K562 (cell line): ENCODE measurements around the gene CREB5. TPM values are rescaled to one million over a fixed set of nuclear protein-coding genes. Genes with fewer than 3 reads are reported as not detected.

ENCODE experiments used
- ATAC-seq: fragments of 200-7000 bp; cut with Tn5 transposase; 3 replicates; pipeline ENCODE4 v1.9.1; 2020; ENCODE audit warnings: moderate library complexity
- BruUV-seq: library from RNA; stranded (reverse); fragments of 400-500 nt; replicated peaks from 2 replicates; lab custom pipeline; 2021; lab: Mats Ljungman, UMichigan
- CTCF ChIA-PET: fragments of 300-600 bp; formaldehyde crosslinking; extraction: SDS; loops from one replicate; lab custom pipeline; 2021; ENCODE audit warnings: low intra/inter-chr PET ratio; lab: Yijun Ruan, JAX
- POLR2A ChIA-PET: fragments of 300-600, 350-650 bp; sonication (Branson Sonifier 250); formaldehyde crosslinking; extraction: SDS; loops from one replicate; lab custom pipeline; 2021; ENCODE audit warnings: antibody characterized with exemption, inconsistent platforms; lab: Yijun Ruan, JAX
- DNase-seq, 4 experiments: peaks; one replicate each; pipeline versions ENCODE4 v3.0.0 to v3.0.0-alpha.2; 2011 to 2018; ENCODE audit warnings: low spot score in 3 of 4, mixed read lengths in 3 of 4; ENCODE audit errors: extremely low read depth in 1 of 4
- FAIRE-seq: peaks from 2 replicates; lab custom pipeline; 2011; peaks lifted over from hg19 to GRCh38; lab: Jason Lieb, UNC
- H2AFZ ChIP-seq: 2 replicates; pipeline ENCODE4 v1.6.0; 2011; ENCODE audit warnings: low read depth, low read length, control low read depth, inconsistent platforms
- H3K27ac ChIP-seq: fragments of 200-600 bp; 3 replicates; pipeline ENCODE4 v1.8.0; 2011; ENCODE audit warnings: low read depth, mild to moderate bottlenecking, control low read depth, inconsistent platforms, low read length, moderate library complexity, mixed read lengths; ENCODE audit errors: extremely low read depth
- H3K27me3 ChIP-seq, 2 experiments: fragments of 300-600 bp in 1 of 2; 2 replicates in 1 of 2; 3 replicates in 1 of 2; pipeline versions ENCODE4 v1.6.0 to v1.8.0; 2011; ENCODE audit warnings: inconsistent platforms in 2 of 2, low read length in 2 of 2, mild to moderate bottlenecking in 1 of 2, mixed read lengths in 1 of 2, moderate library complexity in 1 of 2; ENCODE audit not compliant: control insufficient read depth in 2 of 2, insufficient read depth in 2 of 2
- H3K36me3 ChIP-seq: fragments of 300-600 bp; 3 replicates; pipeline ENCODE4 v1.8.0; 2011; ENCODE audit warnings: mild to moderate bottlenecking, low read length, inconsistent platforms; ENCODE audit not compliant: control insufficient read depth, insufficient read depth
- H3K4me1 ChIP-seq, 2 experiments: fragments of 200-600 bp in 1 of 2; replicated peaks in 1 of 2; 2 replicates in 1 of 2; 3 replicates in 1 of 2; pipeline versions ENCODE4 v1.5.1 to v1.8.0; 2011; ENCODE audit warnings: inconsistent platforms in 2 of 2, low read length in 2 of 2, mild to moderate bottlenecking in 1 of 2, mixed read lengths in 1 of 2, moderate library complexity in 1 of 2; ENCODE audit not compliant: control insufficient read depth in 2 of 2, insufficient read depth in 2 of 2
- H3K4me2 ChIP-seq: 2 replicates; pipeline ENCODE4 v1.6.1; 2011; ENCODE audit warnings: low read length, control low read depth, inconsistent platforms, mixed read lengths; ENCODE audit not compliant: insufficient read depth
- H3K4me3 ChIP-seq: fragments of 200-600 bp; sonication (generic), shearing (Covaris generic); 2 replicates; pipeline ENCODE4 v1.5.1; 2016; ENCODE audit warnings: control low read depth, inconsistent platforms
- H3K79me2 ChIP-seq: fragments of 200-600 bp; 3 replicates; pipeline ENCODE4 v1.8.0; 2011; ENCODE audit warnings: low read length, inconsistent platforms; ENCODE audit not compliant: control insufficient read depth, insufficient read depth
- H3K9ac ChIP-seq, 2 experiments: 2 replicates each; pipeline versions ENCODE4 v1.6.0 to v1.6.1; 2011; ENCODE audit warnings: low read depth in 2 of 2, low read length in 2 of 2, control low read depth in 1 of 2, inconsistent platforms in 1 of 2, mild to moderate bottlenecking in 1 of 2, mixed read lengths in 1 of 2; ENCODE audit not compliant: insufficient read depth in 1 of 2
- H3K9me1 ChIP-seq: one replicate; pipeline ENCODE4 v1.6.0; 2011; ENCODE audit warnings: inconsistent platforms, mild to moderate bottlenecking, low read length, moderate library complexity; ENCODE audit not compliant: control insufficient read depth, insufficient read depth
- H3K9me3 ChIP-seq: replicated peaks from 2 replicates; pipeline ENCODE4 v1.5.1; 2011; ENCODE audit warnings: low read depth, low read length, inconsistent platforms; ENCODE audit not compliant: control insufficient read depth, insufficient read depth
- H4K20me1 ChIP-seq: replicated peaks from 2 replicates; pipeline ENCODE4 v1.6.1; 2011; ENCODE audit warnings: low read length, inconsistent platforms, mixed read lengths; ENCODE audit not compliant: control insufficient read depth, insufficient read depth
- CSDE1 ChIP-seq, 2 experiments: fragments of 450-650 bp; IDR thresholded peaks; 2 replicates each; pipeline ENCODE4 v1.6.1; 2016; ENCODE audit warnings: mild to moderate bottlenecking in 1 of 2
- ELF1 ChIP-seq: fragments of 200-800 bp; sonication (Bioruptor generic); IDR thresholded peaks from 2 replicates; pipeline ENCODE4 v1.6.1; 2016; ENCODE audit warnings: missing genetic modification characterization, missing compliant biosample characterization
- GABPA ChIP-seq: fragments of 200-800 bp; sonication (Bioruptor generic); conservative IDR thresholded peaks from 2 replicates; pipeline ENCODE4 v1.6.1; 2016; ENCODE audit warnings: low read depth, missing genetic modification characterization, missing compliant biosample characterization
- HDAC2 ChIP-seq: fragments of 450-650 bp; IDR thresholded peaks from 2 replicates; pipeline ENCODE4 v1.6.1; 2016; ENCODE audit warnings: mild to moderate bottlenecking
- ID3 ChIP-seq, 2 experiments: fragments of 250-450 bp in 1 of 2; fragments of 450-650 bp in 1 of 2; sonication (Bioruptor Pico) in 1 of 2; IDR thresholded peaks; 2 replicates each; pipeline versions ENCODE4 v1.6.1 to v1.8.0; 2016 to 2021; ENCODE audit warnings: mild to moderate bottlenecking in 2 of 2, moderate library complexity in 2 of 2, missing compliant biosample characterization in 1 of 2, missing genetic modification characterization in 1 of 2
- MBD2 ChIP-seq: sonication (generic); IDR thresholded peaks from 2 replicates; pipeline ENCODE4 v1.6.1; 2016; ENCODE audit warnings: low read depth, borderline replicate concordance
- MCM7 ChIP-seq, 2 experiments: fragments of 450-650 bp; IDR thresholded peaks; 2 replicates each; pipeline ENCODE4 v1.6.1; 2016 to 2018
- NFE2L1 ChIP-seq: fragments of 450-650 bp; IDR thresholded peaks from 2 replicates; pipeline ENCODE4 v1.6.1; 2016; ENCODE audit warnings: missing genetic modification characterization, low read depth, mild to moderate bottlenecking, missing compliant biosample characterization, moderate library complexity, borderline replicate concordance
- NFRKB ChIP-seq: fragments of 450-650 bp; IDR thresholded peaks from 2 replicates; pipeline ENCODE4 v1.6.1; 2016; ENCODE audit warnings: low read depth
- POU5F1 ChIP-seq: fragments of 150-350 bp; IDR thresholded peaks from 2 replicates; pipeline ENCODE4 v1.6.1; 2014; ENCODE audit warnings: borderline replicate concordance, low read length, low read depth, mild to moderate bottlenecking; ENCODE audit not compliant: partially characterized antibody
- PYGO2 ChIP-seq: fragments of 450-650 bp; IDR thresholded peaks from 2 replicates; pipeline ENCODE4 v1.6.1; 2016; ENCODE audit warnings: mild to moderate bottlenecking, missing genetic modification characterization, moderate library complexity, missing compliant biosample characterization
- RBM22 ChIP-seq: fragments of 200-400 bp; formaldehyde crosslinking; IDR thresholded peaks from 2 replicates; pipeline ENCODE4 v1.6.1; 2018; ENCODE audit warnings: low read length, low read depth; ENCODE audit not compliant: poor library complexity, severe bottlenecking
- RFX7 ChIP-seq: fragments of 250-450 bp; sonication (Bioruptor Pico); IDR thresholded peaks from 2 replicates; pipeline ENCODE4 v1.5.1; 2021; ENCODE audit warnings: mild to moderate bottlenecking
- SETDB1 ChIP-seq: IDR thresholded peaks from one replicate; pipeline ENCODE4 v1.6.1; 2012; ENCODE audit warnings: low read length, control low read depth, inconsistent platforms
- SMARCE1 ChIP-seq: fragments of 450-650 bp; IDR thresholded peaks from 2 replicates; pipeline ENCODE4 v1.7.1; 2016; ENCODE audit warnings: mild to moderate bottlenecking
- THAP12 ChIP-seq: fragments of 250-450 bp; sonication (Bioruptor Pico); IDR thresholded peaks from 2 replicates; pipeline ENCODE4 v1.9.0; 2021; ENCODE audit warnings: mild to moderate bottlenecking, inconsistent platforms
- TSC22D4 ChIP-seq: fragments of 450-650 bp; IDR thresholded peaks from 2 replicates; pipeline ENCODE4 v1.6.1; 2016; ENCODE audit warnings: missing genetic modification characterization, missing biosample characterization, control low read depth
- VEZF1 ChIP-seq: fragments of 200-800 bp; sonication (Bioruptor generic); IDR thresholded peaks from 2 replicates; pipeline ENCODE4 v1.6.1; 2017; ENCODE audit warnings: missing genetic modification characterization, missing compliant biosample characterization
- YBX1 ChIP-seq: fragments of 450-650 bp; IDR thresholded peaks from 2 replicates; pipeline ENCODE4 v1.7.1; 2016; ENCODE audit warnings: mild to moderate bottlenecking
- ZFX ChIP-seq: sonication (generic); formaldehyde crosslinking; IDR thresholded peaks from 2 replicates; pipeline ENCODE4 v1.8.0; 2022; ENCODE audit warnings: mild to moderate bottlenecking, missing genetic modification reagents, moderate library complexity
- ZNF239 ChIP-seq: fragments of 250-450 bp; sonication (Bioruptor Pico); IDR thresholded peaks from 2 replicates; pipeline ENCODE4 v1.4.0; 2020; ENCODE audit warnings: mild to moderate bottlenecking
- WGBS: fragments of 100-300 bp; shearing (Covaris generic); methylation state at CpG from one replicate; pipeline ENCODE4 v1.1.6; 2016; ENCODE audit warnings: low coverage, mixed read lengths; ENCODE audit not compliant: insufficient coverage; ENCODE audit errors: missing lambda C conversion rate; 5-methylcytosine and 5-hydroxymethylcytosine counted together
- in situ Hi-C: fragments of 300-500 bp; cut with MboI; formaldehyde crosslinking; loops from 4 replicates; pipeline ENCODE4 v1.15.0; 2018; ENCODE audit warnings: inconsistent platforms, mixed read lengths
- intact Hi-C: fragments of 100-400 bp; cut with micrococcal nuclease; formaldehyde crosslinking; loops from 2 replicates; pipeline ENCODE4 v1.14.2; 2022
- polyA plus RNA-seq, 8 experiments: library from polyadenylated mRNA; depleted of rRNA in 4 of 8; stranded (reverse) in 5 of 8; unstranded in 3 of 8; fragments of >200 nt; fragmentation: Nextera tagmentation in 2 of 8; fragmentation: Illumina TruSeq in 1 of 8; extraction: Ambion mirVana in 2 of 8; extraction: Trizol in 1 of 8; gene quantifications; 2 replicates each; pipeline versions ENCODE4 v1.2.1 to v1.2.3, GENCODE V29; 2011 to 2014; ENCODE audit warnings: inconsistent platforms in 1 of 8, missing spikeins in 1 of 8
- total RNA-seq, 7 experiments: library from RNA; depleted of rRNA in 6 of 7; stranded (reverse); fragments of >200 nt in 6 of 7; fragmentation: Illumina TruSeq in 2 of 7; extraction: Trizol in 2 of 7; gene quantifications; 2 replicates each; pipeline versions ENCODE4 v1.2.1 to v1.2.3, GENCODE V29; 2011 to 2021; ENCODE audit warnings: low replicate concordance in 1 of 7

Gene CREB5
- total and polyA plus RNA-seq, 9 of the 15 experiments (the other 6 are each of a cell fraction or from before 2014, with no cell fraction given): 0.33 to 6.4 (median 1.8) TPM

GRCh38 chr7:28484606-28484935 lies 72.3 kb downstream of the CREB5 start (continued):
- TF ChIP-seq ZNF239 (CRISPR knock-in tag) (no peak), SMARCE1 (no peak), YBX1 (no peak)

- DNase-seq (no peak), ATAC-seq (no peak), FAIRE-seq (no peak)
- Histone ChIP-seq H3K27ac (no peak overlapping the region), H3K9ac (no peak overlapping the region), H4K20me1 (no peaks in the 10 kb centered on the region), H3K4me3 (no peak overlapping the region), H2AFZ (no peak overlapping the region), H3K79me2 (no peaks in the 10 kb centered on the region), H3K4me1 (no peaks in the 10 kb centered on the region), H3K4me2 (no peak overlapping the region), H3K27me3 (0 out of 5 replicates have a peak, but pooled peaks cover 0 to 4% of the 10 kb centered on the region in 2 experiments), H3K9me1 (no peaks in the 10 kb centered on the region), H3K36me3 (no peaks in the 10 kb centered on the region), H3K9me3 (no peaks in the 10 kb centered on the region)
- ChIA-PET POLR2A (no interaction called here), CTCF (no interaction called here)
- in situ Hi-C loops (no loop called here), intact Hi-C loops (no loop called here)
- 0% methylated on average over 4 of the region's 4 CpGs for WGBS
- BruUV-seq: no TSS peak
- TF ChIP-seq HDAC2 (no peak), MBD2 (no peak), POU5F1 (no peak), ID3 (CRISPR knock-in tag; IDR thresholded peaks at IDR 0.05) (no peak), ID3 (tag; IDR thresholded peaks at IDR 0.05) (no peak), RFX7 (CRISPR knock-in tag) (no peak), THAP12 (CRISPR knock-in tag) (no peak), CSDE1 (IDR thresholded peaks at IDR 0.05) (no peak), VEZF1 (no peak), GABPA (tag) (no peak), RBM22 (no peak), PYGO2 (tag) (no peak), NFRKB (no peak), SETDB1 (no peak), ZFX (CRISPR knock-in tag) (no peak), MCM7 (IDR thresholded peaks at IDR 0.05) (no peak), ELF1 (no peak), TSC22D4 (no peak), NFE2L1 (no peak)
Measured at GRCh38 chr7:28487487-28487886, 75.2 kb downstream of the CREB5 start.
